Hepatocyte (in vitro differentiated cells): ENCODE data around the gene KIF23.

Experiments
- CTCF ChIP-seq: fragments of 200-600 bp; sonication (generic); IDR thresholded peaks from 2 replicates; pipeline ENCODE4 v1.5.1; 2016; ENCODE audit warnings: antibody characterized with exemption, mild to moderate bottlenecking; ENCODE audit not compliant: poor library complexity
- EZH2phosphoT487 ChIP-seq: fragments of 200-600 bp; sonication (generic); IDR thresholded peaks from one replicate; pipeline ENCODE4 v1.6.1; 2018; ENCODE audit warnings: antibody characterized with exemption, mild to moderate bottlenecking, low read depth, moderate library complexity; ENCODE audit not compliant: unreplicated experiment, severe bottlenecking

DNA sequence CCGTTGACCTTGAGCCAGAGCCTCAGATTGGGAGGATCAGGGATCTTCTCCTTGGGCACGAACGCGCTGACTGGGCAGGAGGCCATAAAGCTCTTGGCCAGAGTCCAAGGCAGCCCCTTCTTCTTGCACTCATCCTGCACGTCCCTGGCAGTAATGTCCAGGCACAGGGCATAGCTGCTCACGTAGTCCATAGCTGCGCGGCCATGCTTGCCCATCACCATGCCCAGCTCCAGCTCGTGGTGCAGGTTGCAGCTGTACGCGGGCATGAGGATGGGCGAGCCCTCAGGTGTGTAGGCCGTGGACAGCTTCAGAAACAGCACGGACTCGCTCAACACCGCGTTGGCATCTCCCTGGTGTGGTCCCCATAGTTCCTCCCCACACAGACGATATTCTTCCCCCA, 20.5 kb downstream of the KIF23 start:
- no peak for TF ChIP-seq EZH2phosphoT487
- no peak for TF ChIP-seq CTCF
